ENCODE measurements around the gene RIMS4.

The RIMS4 gene

GRCh38 chr20:44723798-44724362, 86.5 kb downstream of the RIMS4 start:
- no peak for DNase-seq (ENCODE audit: extremely low read depth in 1 of 2, low read depth in 1 of 2)

GRCh38 chr20:44723391-44723790, 87.0 kb downstream of the RIMS4 start:
- no peak for DNase-seq (ENCODE audit: extremely low read depth in 1 of 2, low read depth in 1 of 2)

GRCh38 chr20:44722990-44723389, 87.4 kb downstream of the RIMS4 start:
- no peak for DNase-seq (ENCODE audit: extremely low read depth in 1 of 2, low read depth in 1 of 2)

- DNase-seq (ENCODE audit: extremely low read depth in 1 of 2, low read depth in 1 of 2) = no peak
These were observed 88.6 kb downstream of the RIMS4 start for GRCh38 chr20:44721785-44722054.

- no peak for DNase-seq (ENCODE audit: extremely low read depth in 1 of 2, low read depth in 1 of 2)
These were observed 89.2 kb downstream of the RIMS4 start for GRCh38 chr20:44720997-44721784.

GRCh38 chr20:44720621-44720996, 89.7 kb downstream of the RIMS4 start:
- no peak for DNase-seq (ENCODE audit: extremely low read depth in 1 of 2, low read depth in 1 of 2)

- DNase-seq (ENCODE audit: extremely low read depth in 1 of 2, low read depth in 1 of 2) = no peak
These were observed 90.5 kb downstream of the RIMS4 start for GRCh38 chr20:44719841-44720240.

GRCh38 chr20:44717986-44718385, 92.4 kb downstream of the RIMS4 start:
- DNase-seq (ENCODE audit: extremely low read depth in 1 of 2, low read depth in 1 of 2) = no peak

- no peak for DNase-seq (ENCODE audit: extremely low read depth in 1 of 2, low read depth in 1 of 2)
These were observed 93.8 kb downstream of the RIMS4 start for GRCh38 chr20:44716309-44717106.

- DNase-seq (ENCODE audit: extremely low read depth in 1 of 2, low read depth in 1 of 2) = no peak
These were observed 94.6 kb downstream of the RIMS4 start for GRCh38 chr20:44715499-44716308.

- no peak for DNase-seq (ENCODE audit: extremely low read depth in 1 of 2, low read depth in 1 of 2)
These were observed 95.4 kb downstream of the RIMS4 start, which contains the start of gene CCN5 for GRCh38 chr20:44714701-44715498. Gene CCN5, plus strand, starts transcription at chr20:44715369. Its CDS starts 22 bp downstream, at chr20:44715391.

GRCh38 chr20:44714102-44714700, 96.1 kb downstream of the RIMS4 start:
- DNase-seq (ENCODE audit: extremely low read depth in 1 of 2, low read depth in 1 of 2) = no peak

- DNase-seq (ENCODE audit: extremely low read depth in 1 of 2, low read depth in 1 of 2) = no peak
These were observed 99.1 kb downstream of the RIMS4 start for GRCh38 chr20:44711237-44711636.

GRCh38 chr20:44709797-44710196, 100.5 kb downstream of the RIMS4 start:
- no peak for DNase-seq (ENCODE audit: extremely low read depth in 1 of 2, low read depth in 1 of 2)

- no peak for DNase-seq (ENCODE audit: extremely low read depth in 1 of 2, low read depth in 1 of 2)
These were observed 101.0 kb downstream of the RIMS4 start for GRCh38 chr20:44709380-44709779.

- DNase-seq (ENCODE audit: extremely low read depth in 1 of 2, low read depth in 1 of 2) = no peak
These were observed 103.2 kb downstream of the RIMS4 start for GRCh38 chr20:44707018-44707579.

- DNase-seq (ENCODE audit: extremely low read depth in 1 of 2, low read depth in 1 of 2) = no peak
These were observed 103.9 kb downstream of the RIMS4 start for GRCh38 chr20:44706301-44707017.

GRCh38 chr20:44705364-44706094, 104.8 kb downstream of the RIMS4 start:
- no peak for DNase-seq (ENCODE audit: extremely low read depth in 1 of 2, low read depth in 1 of 2)

Measured in stimulated activated CD8-positive, alpha-beta memory T cell treated with anti-CD3 and anti-CD28 coated beads, Interleukin-7, amount 100 ng/mL, for 48 hours (primary cell).